Astrocyte (in vitro differentiated cells and primary cell): ENCODE results near the gene MREG. TPM values are rescaled to one million over a fixed set of nuclear protein-coding genes. Genes with fewer than 3 reads are reported as not detected.

ENCODE experiments used
- DNase-seq: peaks from one replicate; pipeline ENCODE4 v3.0.0-alpha.2; 2010; ENCODE audit warnings: low read depth
- FAIRE-seq: peaks from 2 replicates; lab custom pipeline; 2011; peaks lifted over from hg19 to GRCh38; lab: Jason Lieb, UNC
- H2AFZ ChIP-seq: 2 replicates; pipeline ENCODE4 v1.6.0; 2012; ENCODE audit warnings: low read depth, low read length, inconsistent platforms
- H3K27ac ChIP-seq: 2 replicates; pipeline ENCODE4 v1.5.1; 2011; ENCODE audit warnings: low read depth, low read length, inconsistent platforms
- H3K27me3 ChIP-seq: 2 replicates; pipeline ENCODE4 v1.6.0; 2011; ENCODE audit warnings: low read length, inconsistent platforms; ENCODE audit not compliant: insufficient read depth
- H3K36me3 ChIP-seq: 2 replicates; pipeline ENCODE4 v1.5.1; 2011; ENCODE audit warnings: low read length, inconsistent platforms; ENCODE audit not compliant: insufficient read depth
- H3K4me1 ChIP-seq: 2 replicates; pipeline ENCODE4 v1.5.1; 2011; ENCODE audit warnings: low read length, inconsistent platforms; ENCODE audit not compliant: insufficient read depth
- H3K4me2 ChIP-seq: 2 replicates; pipeline ENCODE4 v1.6.0; 2012; ENCODE audit warnings: low read length, inconsistent platforms
- H3K4me3 ChIP-seq: 2 replicates; pipeline ENCODE4 v1.5.1; 2011; ENCODE audit warnings: low read depth, mild to moderate bottlenecking, low read length, inconsistent platforms; ENCODE audit not compliant: insufficient read depth
- H3K79me2 ChIP-seq: 2 replicates; pipeline ENCODE4 v1.6.0; 2012; ENCODE audit warnings: mild to moderate bottlenecking, low read length, inconsistent platforms; ENCODE audit not compliant: insufficient read depth
- H3K9ac ChIP-seq: 2 replicates; pipeline ENCODE4 v1.6.0; 2012; ENCODE audit warnings: mild to moderate bottlenecking, low read length, inconsistent platforms
- H3K9me3 ChIP-seq: 2 replicates; pipeline ENCODE4 v1.5.1; 2012; ENCODE audit warnings: low read depth, mild to moderate bottlenecking, low read length, inconsistent platforms; ENCODE audit not compliant: insufficient read depth
- H4K20me1 ChIP-seq: 2 replicates; pipeline ENCODE4 v1.6.0; 2012; ENCODE audit warnings: low read length, inconsistent platforms; ENCODE audit not compliant: insufficient read depth
- H3K27ac Mint-ChIP-seq: one replicate; pipeline ENCODE4 v1.8.0; 2021; ENCODE audit warnings: mild to moderate bottlenecking, mixed read lengths; ENCODE audit not compliant: unreplicated experiment
- H3K27me3 Mint-ChIP-seq: one replicate; pipeline ENCODE4 v1.8.0; 2021; ENCODE audit warnings: low read depth, mixed read lengths; ENCODE audit not compliant: unreplicated experiment
- H3K36me3 Mint-ChIP-seq: one replicate; pipeline ENCODE4 v1.8.0; 2021; ENCODE audit warnings: low read depth, mixed read lengths; ENCODE audit not compliant: unreplicated experiment
- H3K4me1 Mint-ChIP-seq: one replicate; pipeline ENCODE4 v1.8.0; 2021; ENCODE audit warnings: low read depth, mixed read lengths; ENCODE audit not compliant: unreplicated experiment
- H3K4me3 Mint-ChIP-seq: one replicate; pipeline ENCODE4 v1.8.0; 2021; ENCODE audit warnings: mild to moderate bottlenecking, moderate library complexity, mixed read lengths; ENCODE audit not compliant: unreplicated experiment
- H3K9me3 Mint-ChIP-seq: one replicate; pipeline ENCODE4 v1.8.0; 2021; ENCODE audit warnings: mild to moderate bottlenecking, mixed read lengths; ENCODE audit not compliant: unreplicated experiment
- EZH2 ChIP-seq: IDR thresholded peaks from 2 replicates; pipeline ENCODE4 v1.6.1; 2012; ENCODE audit warnings: mild to moderate bottlenecking, low read length, inconsistent platforms; ENCODE audit not compliant: insufficient read depth
- total RNA-seq: library from RNA; stranded (reverse); gene quantifications from 2 replicates; pipeline ENCODE4 v1.2.1, GENCODE V29; 2021
- TF ChIP-seq, protein P1 (sequence below): IDR thresholded peaks from 2 replicates; pipeline ENCODE4 v1.5.1; 2011; ENCODE audit warnings: low read depth, mild to moderate bottlenecking, inconsistent platforms, low read length, moderate library complexity; ENCODE audit not compliant: insufficient read depth

The MREG gene
- total RNA-seq, 1 donor from 2014 or later: 7.8 TPM

DNA sequence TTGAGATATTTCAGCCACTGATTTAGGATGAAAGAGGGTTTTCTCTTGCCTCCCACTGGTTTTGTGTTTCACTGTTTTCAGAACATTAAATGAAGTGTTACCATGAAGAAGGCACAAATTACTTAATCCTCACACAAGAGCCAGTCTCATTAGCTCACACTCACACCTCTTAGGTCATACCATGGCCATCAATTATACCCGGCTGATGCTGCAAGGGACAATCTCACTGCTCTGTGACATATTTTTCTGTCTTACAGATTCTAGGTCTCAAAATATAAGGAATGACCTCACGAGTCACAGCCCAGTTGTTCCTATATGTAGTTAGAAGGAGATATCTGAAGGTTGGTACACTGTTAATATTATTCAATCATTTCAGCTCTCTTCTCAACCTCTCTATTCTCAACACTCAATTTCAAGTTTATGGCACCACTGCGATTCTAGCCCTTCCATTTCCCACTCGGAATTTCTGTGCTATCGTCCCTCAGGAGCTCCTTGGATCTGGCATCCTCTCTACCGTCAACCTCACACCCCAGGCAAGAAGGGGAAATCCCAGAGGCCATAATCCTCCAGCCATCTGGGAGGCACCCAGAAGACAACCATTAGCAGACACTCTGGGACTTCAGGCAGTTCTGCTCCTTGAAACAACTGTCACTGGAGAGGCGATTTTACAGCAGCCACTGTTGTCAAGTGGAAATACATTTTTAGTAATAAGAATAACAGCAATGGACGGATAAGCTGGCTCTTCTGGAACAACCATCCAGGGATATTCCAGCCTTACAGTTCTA is 101.9 kb downstream of the MREG start:
- no peak for FAIRE-seq
- H3K4me1 ChIP-seq: no peaks in the 10 kb centered on the region
- no peaks in the 10 kb centered on the region for H3K79me2 ChIP-seq
- H3K36me3 ChIP-seq: no peaks in the 10 kb centered on the region
- TF ChIP-seq, protein P1, sequence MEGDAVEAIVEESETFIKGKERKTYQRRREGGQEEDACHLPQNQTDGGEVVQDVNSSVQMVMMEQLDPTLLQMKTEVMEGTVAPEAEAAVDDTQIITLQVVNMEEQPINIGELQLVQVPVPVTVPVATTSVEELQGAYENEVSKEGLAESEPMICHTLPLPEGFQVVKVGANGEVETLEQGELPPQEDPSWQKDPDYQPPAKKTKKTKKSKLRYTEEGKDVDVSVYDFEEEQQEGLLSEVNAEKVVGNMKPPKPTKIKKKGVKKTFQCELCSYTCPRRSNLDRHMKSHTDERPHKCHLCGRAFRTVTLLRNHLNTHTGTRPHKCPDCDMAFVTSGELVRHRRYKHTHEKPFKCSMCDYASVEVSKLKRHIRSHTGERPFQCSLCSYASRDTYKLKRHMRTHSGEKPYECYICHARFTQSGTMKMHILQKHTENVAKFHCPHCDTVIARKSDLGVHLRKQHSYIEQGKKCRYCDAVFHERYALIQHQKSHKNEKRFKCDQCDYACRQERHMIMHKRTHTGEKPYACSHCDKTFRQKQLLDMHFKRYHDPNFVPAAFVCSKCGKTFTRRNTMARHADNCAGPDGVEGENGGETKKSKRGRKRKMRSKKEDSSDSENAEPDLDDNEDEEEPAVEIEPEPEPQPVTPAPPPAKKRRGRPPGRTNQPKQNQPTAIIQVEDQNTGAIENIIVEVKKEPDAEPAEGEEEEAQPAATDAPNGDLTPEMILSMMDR: no peak
- no peak for TF ChIP-seq EZH2
- no peaks in the 10 kb centered on the region for H3K9me3 ChIP-seq
- Mint-ChIP-seq H3K36me3 (no peaks in the 10 kb centered on the region), H3K4me1 (peaks cover 5% of the 10 kb centered on the region), H3K9me3 (peaks cover 1% of the 10 kb centered on the region), H3K27ac (no peak overlapping the region), H3K4me3 (no peak overlapping the region), H3K27me3 (no peaks in the 10 kb centered on the region)
- DNase-seq: no peak
- H3K27ac ChIP-seq: no peak overlapping the region
- H3K4me2 ChIP-seq: no peak overlapping the region
- H4K20me1 ChIP-seq: no peaks in the 10 kb centered on the region
- H3K9ac ChIP-seq: no peak overlapping the region
- no peak overlapping the region for H2AFZ ChIP-seq
- H3K4me3 ChIP-seq: no peak overlapping the region
- no peaks in the 10 kb centered on the region for H3K27me3 ChIP-seq

DNA sequence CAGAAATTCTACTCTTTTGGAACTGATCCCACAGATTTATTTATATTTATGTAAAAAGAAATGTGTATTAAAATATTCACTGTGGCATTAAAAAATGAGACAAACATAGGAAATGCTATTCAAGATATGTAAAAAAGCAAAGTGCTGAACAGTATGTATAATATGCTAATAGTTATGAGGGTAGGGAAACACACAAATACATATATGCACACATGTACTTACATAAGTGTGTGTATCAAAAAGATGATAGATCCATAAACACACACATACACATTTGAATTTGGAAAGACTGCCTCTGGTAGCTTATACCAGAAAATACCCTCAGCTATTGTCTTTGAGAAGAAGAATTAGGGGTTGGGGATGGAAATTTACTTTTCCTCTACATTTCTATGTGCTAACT is 103.2 kb downstream of the MREG start:
- Histone ChIP-seq H3K9ac (no peak overlapping the region), H4K20me1 (no peaks in the 10 kb centered on the region), H3K4me2 (no peak overlapping the region), H3K79me2 (no peaks in the 10 kb centered on the region), H3K27me3 (no peaks in the 10 kb centered on the region), H3K4me1 (no peaks in the 10 kb centered on the region), H3K9me3 (no peaks in the 10 kb centered on the region), H2AFZ (no peak overlapping the region), H3K36me3 (no peaks in the 10 kb centered on the region), H3K27ac (no peak overlapping the region), H3K4me3 (no peak overlapping the region)
- FAIRE-seq: no peak
- Mint-ChIP-seq H3K9me3 (peaks cover 1% of the 10 kb centered on the region), H3K4me1 (no peaks in the 10 kb centered on the region), H3K27ac (no peak overlapping the region), H3K27me3 (no peaks in the 10 kb centered on the region), H3K4me3 (no peak overlapping the region), H3K36me3 (no peaks in the 10 kb centered on the region)
- DNase-seq: no peak
- TF ChIP-seq, protein P1: no peak
- TF ChIP-seq EZH2: no peak

DNA sequence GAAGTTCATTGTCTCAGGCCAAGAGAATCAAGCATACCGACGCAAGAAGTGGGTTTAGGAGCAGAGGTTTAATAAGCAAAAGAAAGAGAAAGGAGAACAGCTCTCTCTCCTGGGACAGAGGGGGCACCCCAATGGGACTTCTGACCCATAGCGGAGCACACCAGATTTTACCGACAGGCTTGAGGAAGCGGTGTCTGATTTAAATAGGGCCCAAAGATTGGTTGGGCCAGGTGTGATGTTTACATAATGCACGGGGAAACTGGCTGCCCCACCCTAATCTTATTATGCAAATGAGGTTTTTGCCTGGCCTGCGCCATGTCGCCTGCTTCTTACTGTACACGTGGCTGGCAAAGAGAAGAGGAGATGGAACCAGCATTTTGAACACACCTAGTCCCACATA is 106.2 kb downstream of the MREG start:
- Histone ChIP-seq H3K36me3 (no peaks in the 10 kb centered on the region), H4K20me1 (no peaks in the 10 kb centered on the region), H3K4me1 (peaks cover 5% of the 10 kb centered on the region), H3K27me3 (no peaks in the 10 kb centered on the region), H3K79me2 (no peaks in the 10 kb centered on the region), H3K9me3 (no peaks in the 10 kb centered on the region), H2AFZ (no peak overlapping the region), H3K4me3 (no peak overlapping the region), H3K9ac (no peak overlapping the region), H3K27ac (no peak overlapping the region), H3K4me2 (no peak overlapping the region)
- Mint-ChIP-seq H3K9me3 (peaks cover 4% of the 10 kb centered on the region), H3K27ac (no peak overlapping the region), H3K4me1 (peaks cover 21% of the 10 kb centered on the region), H3K4me3 (no peak overlapping the region), H3K27me3 (no peaks in the 10 kb centered on the region), H3K36me3 (no peaks in the 10 kb centered on the region)
- TF ChIP-seq EZH2: no peak
- TF ChIP-seq, protein P1: no peak
- FAIRE-seq (no peak), DNase-seq (no peak)
